ENCODE data around the gene ITPR2. TPM values are rescaled to one million over a fixed set of nuclear protein-coding genes. Genes with fewer than 3 reads are reported as not detected.

Gene ITPR2
- polyA plus RNA-seq, 2 of the 4 experiments (the other 2 are of a cell fraction) = 3.1 to 8.1 TPM

- ChIA-PET CTCF (interaction anchor here (1.0 to 1.8 kb wide), 6 partner anchors 15 to 451 kb away, joined by 3 to 10 read pairs (median 4); no protein-coding TSS in a partner anchor), POLR2A (no interaction called here)
- Histone ChIP-seq H3K4me3 (no peak overlapping the region), H3K27ac (no peak overlapping the region), H3K4me2 (peak overlapping the region; percentile 56), H3K9me3 (no peaks in the 10 kb centered on the region), H3K4me1 (no peaks in the 10 kb centered on the region)
- WGBS (ENCODE audit: missing lambda C conversion rate) = 3% methylated on average over 2 of the region's 2 CpGs
- DNase-seq (ENCODE audit: low read depth in 1 of 2, low spot score in 1 of 2) = no peak
- peak; percentile 55; a peak in 4 of 6 replicates for ATAC-seq
- FAIRE-seq = no peak
- TF ChIP-seq FOSL2 (IDR thresholded peaks at IDR 0.05) (no peak), FOSL2 (CRISPR knock-in tag; IDR thresholded peaks at IDR 0.05) (no peak), HMGXB4 (CRISPR knock-in tag; IDR thresholded peaks at IDR 0.05; ENCODE audit: borderline replicate concordance) (no peak), FOXS1 (CRISPR knock-in tag; IDR thresholded peaks at IDR 0.05) (no peak), EHMT2 (IDR thresholded peaks at IDR 0.05; ENCODE audit: low read depth) (no peak), HDAC2 (IDR thresholded peaks at IDR 0.05) (no peak), SMC3 (IDR thresholded peaks at IDR 0.05) (no peak; the same call in 2 of the 3 replicates), HOXA7 (CRISPR knock-in tag; IDR thresholded peaks at IDR 0.05) (no peak), RNF2 (IDR thresholded peaks at IDR 0.05; ENCODE audit: borderline replicate concordance, low read depth) (no peak)
Measured at GRCh38 chr12:26854031-26854390, 21.0 kb upstream of the ITPR2 start.

- no peaks in the 10 kb centered on the region for H3K9me3 ChIP-seq
- no peak overlapping the region for H3K4me3 ChIP-seq
- POLR2A ChIA-PET = no interaction called here
- peak; percentile 93 to 96 for ATAC-seq
- peak; percentile 67 to 76 for DNase-seq (ENCODE audit: low read depth in 1 of 2, low spot score in 1 of 2)
- 22% methylated on average over 12 of the region's 12 CpGs for WGBS (ENCODE audit: missing lambda C conversion rate)
- peak overlapping the region; percentile 56 for H3K4me2 ChIP-seq
- CTCF ChIA-PET = interaction anchor here (0.6 to 1.9 kb wide), 4 partner anchors 21 to 722 kb away, joined by 3 to 6 read pairs (median 5); no protein-coding TSS in a partner anchor
- TF ChIP-seq HOXB5 (CRISPR knock-in tag; IDR thresholded peaks at IDR 0.05) (no peak), SMC3 (IDR thresholded peaks at IDR 0.05) (peak; percentile 89), CEBPB (IDR thresholded peaks at IDR 0.05) (peak; percentile 30 to 50; a peak in 2 of 4 replicates), KDM5A (IDR thresholded peaks at IDR 0.05) (no peak), ZFP36 (IDR thresholded peaks at IDR 0.05; ENCODE audit: borderline replicate concordance, partially characterized antibody) (no peak), CTCF (IDR thresholded peaks at IDR 0.05) (peak; percentile 91), POLR2A (IDR thresholded peaks at IDR 0.05; ENCODE audit: low read length) (no peak), RCOR1 (IDR thresholded peaks at IDR 0.05; ENCODE audit: low read depth, low read length) (no peak), ZC3H11A (IDR thresholded peaks at IDR 0.05) (no peak), RAD21 (conservative IDR thresholded peaks at IDR 0.05 in 1 of 2, IDR thresholded peaks at IDR 0.05 in 1 of 2) (peak; percentile 75)
- no peak overlapping the region for H3K27ac ChIP-seq
- no peaks in the 10 kb centered on the region for H3K4me1 ChIP-seq
- FAIRE-seq = peak; percentile 36
Measured at GRCh38 chr12:26853303-26854030, 20.5 kb upstream of the ITPR2 start.

DNA sequence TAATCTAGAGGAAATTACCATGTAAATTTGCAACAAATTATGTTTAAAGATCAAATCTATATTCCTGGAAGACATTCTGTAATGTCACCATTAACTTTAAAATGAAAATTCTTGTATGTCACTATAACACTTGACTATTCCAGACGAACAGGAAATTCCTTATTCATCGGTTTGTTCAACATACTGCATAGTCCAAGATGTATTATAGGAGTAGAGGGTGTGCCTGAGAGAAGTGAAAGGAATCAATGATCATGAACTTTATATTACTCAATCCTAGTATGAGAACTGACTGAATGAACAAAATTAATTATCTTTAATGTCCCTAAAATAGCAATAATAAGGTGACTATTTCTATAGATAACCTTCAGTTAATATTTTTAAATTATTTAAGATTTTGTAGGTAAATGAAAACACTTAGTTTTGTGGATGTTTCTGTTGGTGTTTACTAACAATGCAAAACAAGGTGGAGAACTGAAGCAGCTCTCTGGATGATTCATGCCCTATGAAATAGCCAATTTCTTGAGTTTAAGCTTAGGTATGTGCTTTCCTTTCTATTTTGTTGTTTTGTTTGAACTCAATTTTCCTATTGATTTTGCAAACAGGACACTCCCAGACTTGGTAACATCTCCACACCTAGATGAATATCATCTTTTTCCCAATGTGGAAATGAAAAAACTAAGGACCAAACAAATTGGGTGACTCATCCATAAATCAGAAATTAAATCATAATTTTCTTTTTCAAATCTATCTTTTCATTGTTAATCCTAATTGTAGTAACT lies 18.2 kb upstream of the ITPR2 start:
- H3K4me3 ChIP-seq = no peak overlapping the region
- FAIRE-seq (peak; percentile 54), DNase-seq (ENCODE audit: low read depth in 1 of 2, low spot score in 1 of 2) (no peak), ATAC-seq (no peak)
- no peaks in the 10 kb centered on the region for H3K9me3 ChIP-seq
- WGBS (ENCODE audit: missing lambda C conversion rate) = 29% methylated on average over 2 of the region's 2 CpGs
- CTCF ChIA-PET = interaction anchor here (1.0 to 1.9 kb wide), 5 partner anchors 17 to 118 kb away, joined by 3 to 6 read pairs (median 4); no protein-coding TSS in a partner anchor
- H3K4me1 ChIP-seq = no peaks in the 10 kb centered on the region
- TF ChIP-seq, protein P1, sequence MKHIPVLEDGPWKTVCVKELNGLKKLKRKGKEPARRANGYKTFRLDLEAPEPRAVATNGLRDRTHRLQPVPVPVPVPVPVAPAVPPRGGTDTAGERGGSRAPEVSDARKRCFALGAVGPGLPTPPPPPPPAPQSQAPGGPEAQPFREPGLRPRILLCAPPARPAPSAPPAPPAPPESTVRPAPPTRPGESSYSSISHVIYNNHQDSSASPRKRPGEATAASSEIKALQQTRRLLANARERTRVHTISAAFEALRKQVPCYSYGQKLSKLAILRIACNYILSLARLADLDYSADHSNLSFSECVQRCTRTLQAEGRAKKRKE (CRISPR knock-in tag; IDR thresholded peaks at IDR 0.05; ENCODE audit: low read depth) = no peak
- no peak for TF ChIP-seq FOSL2 (IDR thresholded peaks at IDR 0.05)
- TF ChIP-seq FOSL2 (CRISPR knock-in tag; IDR thresholded peaks at IDR 0.05) = peak; percentile 64
- no peak overlapping the region for H3K27ac ChIP-seq
- POLR2A ChIA-PET = no interaction called here
- H3K4me2 ChIP-seq = no peak overlapping the region

All from A549 (cell line).